NCI-H1092 (cell line): ENCODE results near the gene CTAG1A.
A peak's percentile ranks its signal among the peaks of the same experiment; 100 is the strongest.
"Not testable (repeated sequence)": the region's sequence is repeated elsewhere in the genome, so short reads cannot be mapped to it uniquely, and the experiment has no call there.

Experiments
- DNase-seq: peaks from one replicate; lab custom pipeline; 2025; lab: John Stamatoyannopoulos, UW

CTAG1A gene

DNA sequence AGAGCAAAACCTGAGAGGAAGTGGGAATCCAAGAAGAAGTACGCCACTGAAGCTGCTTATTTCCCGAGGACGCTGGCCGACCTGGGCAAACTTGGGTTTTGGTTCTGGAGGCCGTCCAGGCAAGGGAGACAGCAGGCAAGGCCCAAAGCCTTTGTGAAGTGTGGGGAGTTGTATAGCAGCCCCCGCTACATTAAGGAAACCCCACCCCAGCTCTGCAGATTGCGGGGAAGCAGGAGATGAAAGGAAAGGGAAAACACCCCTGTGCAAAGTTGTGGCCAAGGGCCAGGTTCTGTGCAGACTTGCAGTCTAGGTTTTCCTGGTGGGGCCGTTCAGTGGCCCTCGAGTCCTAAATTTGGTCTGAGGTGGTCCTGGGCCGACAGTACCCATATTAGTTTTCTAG is 11.9 kb upstream of the CTAG1A start:
- not testable (repeated sequence) for DNase-seq

DNA sequence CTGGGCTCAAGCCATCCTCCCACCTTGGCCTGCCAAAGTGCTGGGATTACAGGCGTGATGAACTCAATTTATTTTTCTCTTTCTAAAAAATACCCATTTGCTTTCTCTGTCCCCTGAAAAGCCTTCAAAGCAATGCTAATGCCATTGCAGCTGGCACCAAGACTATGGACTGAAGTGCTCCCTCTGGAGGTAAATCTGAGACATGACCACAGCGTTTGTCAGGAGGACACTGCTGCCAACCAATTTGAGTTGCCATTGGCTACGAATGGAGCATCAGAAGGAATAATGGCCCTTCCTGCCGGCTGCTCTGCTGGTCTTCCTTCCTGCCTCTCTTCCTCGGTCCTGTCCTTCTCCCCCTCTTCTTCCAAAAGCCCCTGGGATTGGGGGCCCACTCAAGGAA is 9.9 kb upstream of the CTAG1A start:
- DNase-seq, result not testable (repeated sequence)

DNA sequence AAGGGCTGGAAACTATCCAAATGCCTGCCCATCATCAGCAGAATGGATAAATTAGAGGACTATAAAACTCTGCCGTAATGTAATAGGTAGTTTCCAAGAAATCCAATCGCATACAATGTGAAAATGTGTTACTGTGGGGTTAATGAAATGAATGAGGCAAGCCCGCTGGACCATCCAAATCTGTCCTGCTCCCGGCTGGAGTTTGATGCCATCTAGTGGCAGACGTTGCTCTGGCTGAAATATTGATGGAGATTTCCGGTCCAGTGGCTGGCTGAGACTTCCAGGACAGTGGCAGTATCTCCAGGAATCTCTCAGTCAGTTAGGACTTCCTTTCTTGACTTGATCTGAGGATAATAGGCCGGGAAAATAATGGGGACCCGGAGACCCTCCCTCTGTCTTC is 1.9 kb upstream of the CTAG1A start:
- DNase-seq, result not testable (repeated sequence)

DNA sequence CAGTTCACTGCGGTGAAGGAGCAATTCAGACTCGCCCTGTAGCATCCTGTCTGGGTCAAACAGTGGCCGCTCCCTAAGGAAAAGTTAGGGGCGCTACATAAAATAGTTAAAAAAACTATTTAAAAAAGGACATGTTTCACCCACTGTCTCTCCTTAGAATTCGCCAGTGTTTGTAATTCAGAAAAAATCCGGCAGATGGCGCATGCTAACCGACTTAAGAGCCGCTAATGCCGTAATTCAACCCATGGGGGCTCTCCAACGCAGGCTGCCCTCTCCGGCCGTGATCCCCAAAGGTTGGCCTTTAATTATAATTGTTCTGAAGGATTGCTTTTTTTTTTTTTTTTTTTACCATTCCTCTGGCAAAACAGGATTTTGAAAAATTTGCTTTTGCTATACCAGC is 5.5 kb downstream of the CTAG1A start:
- DNase-seq, result not testable (repeated sequence)

DNA sequence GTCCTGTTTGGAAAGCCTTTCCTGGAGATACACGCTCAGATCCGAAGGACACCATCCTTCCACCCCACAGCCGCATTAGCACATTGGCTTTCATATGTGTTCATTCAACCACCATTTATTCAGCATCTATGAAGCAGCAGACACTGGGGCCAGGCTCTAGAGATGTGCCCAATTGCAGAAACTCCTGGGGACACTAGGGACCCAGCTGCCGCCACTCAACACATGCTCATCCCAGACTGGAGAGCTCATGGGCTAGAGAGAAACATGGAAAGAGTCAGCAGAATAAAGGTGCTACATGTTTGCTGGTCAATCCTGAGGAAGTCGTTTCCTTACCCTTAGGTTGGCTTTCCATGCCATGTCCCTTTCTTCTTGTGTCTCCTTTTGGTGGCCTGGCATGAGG is 7.6 kb downstream of the CTAG1A start:
- no peak for DNase-seq

DNA sequence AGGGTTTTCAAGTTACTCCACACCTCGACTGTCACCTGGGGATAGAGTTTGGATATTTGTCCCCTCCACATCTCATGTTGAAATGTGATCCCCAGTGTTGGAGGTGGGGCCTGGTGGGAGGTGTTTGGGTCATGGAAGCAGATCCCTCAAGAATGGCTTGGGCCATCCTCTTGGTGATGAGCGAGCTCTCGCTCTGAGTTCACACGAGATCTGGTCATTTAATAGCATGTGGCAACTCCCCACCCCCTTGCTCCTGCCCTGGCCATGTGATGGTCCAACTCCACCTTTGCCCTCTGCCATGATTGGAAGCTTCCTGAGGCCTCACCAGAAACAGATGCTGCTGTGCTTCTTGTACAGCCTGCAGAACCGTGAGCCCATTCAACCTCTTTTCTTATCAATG is 8.3 kb downstream of the CTAG1A start:
- DNase-seq, result no peak

DNA sequence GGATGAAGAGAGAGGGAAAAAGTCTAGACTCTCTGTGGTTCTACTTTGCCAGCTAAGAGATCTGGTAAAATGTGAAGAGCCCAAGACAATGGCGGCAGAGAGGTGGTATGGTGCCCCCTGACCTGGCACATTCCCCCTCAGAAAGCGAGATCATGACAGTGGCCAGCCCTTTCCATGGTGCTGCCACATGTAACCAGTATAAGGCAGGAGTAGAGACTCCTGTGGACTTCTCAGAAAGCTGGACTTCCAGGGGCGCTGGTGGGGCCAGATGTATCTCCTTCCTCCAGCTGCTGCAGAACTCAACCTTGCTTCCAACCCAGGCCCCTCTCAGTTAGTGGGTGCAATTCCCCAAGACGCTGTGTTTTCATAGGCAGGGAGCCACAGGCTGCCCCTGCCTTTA is 9.6 kb downstream of the CTAG1A start:
- DNase-seq, result no peak

DNA sequence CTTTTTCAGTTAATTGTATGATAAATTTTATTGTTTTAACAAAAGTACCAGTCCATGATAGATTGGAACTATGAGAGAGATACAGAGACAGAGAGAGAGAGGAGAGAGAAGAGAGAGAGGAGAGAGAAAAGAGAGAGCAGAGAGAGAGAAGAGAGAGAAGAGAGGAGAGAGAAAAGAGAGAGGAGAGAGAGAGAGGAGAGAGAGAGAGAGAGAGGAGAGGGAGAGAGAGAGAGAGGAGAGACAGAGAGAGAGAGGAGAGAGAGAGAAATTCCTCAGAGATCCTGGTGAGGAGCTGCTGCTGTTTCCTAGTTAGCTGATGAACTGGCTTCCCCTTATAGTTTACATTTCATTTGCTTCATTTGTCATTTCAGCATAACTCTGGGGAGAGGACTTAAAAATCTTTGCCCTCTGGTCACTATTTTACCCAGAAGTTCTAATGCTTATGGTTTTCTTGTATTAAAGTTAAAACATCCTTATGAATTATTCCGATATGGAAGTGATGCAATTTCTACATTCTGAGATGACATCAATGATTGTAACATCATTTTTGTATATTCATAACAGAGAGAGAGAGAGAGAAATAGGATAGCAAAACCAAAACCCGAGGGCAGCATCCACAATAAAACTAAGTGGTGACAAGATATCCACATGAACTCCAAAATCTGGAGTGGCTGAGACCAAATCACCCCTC is 10.8 kb downstream of the CTAG1A start:
- DNase-seq, result no peak

DNA sequence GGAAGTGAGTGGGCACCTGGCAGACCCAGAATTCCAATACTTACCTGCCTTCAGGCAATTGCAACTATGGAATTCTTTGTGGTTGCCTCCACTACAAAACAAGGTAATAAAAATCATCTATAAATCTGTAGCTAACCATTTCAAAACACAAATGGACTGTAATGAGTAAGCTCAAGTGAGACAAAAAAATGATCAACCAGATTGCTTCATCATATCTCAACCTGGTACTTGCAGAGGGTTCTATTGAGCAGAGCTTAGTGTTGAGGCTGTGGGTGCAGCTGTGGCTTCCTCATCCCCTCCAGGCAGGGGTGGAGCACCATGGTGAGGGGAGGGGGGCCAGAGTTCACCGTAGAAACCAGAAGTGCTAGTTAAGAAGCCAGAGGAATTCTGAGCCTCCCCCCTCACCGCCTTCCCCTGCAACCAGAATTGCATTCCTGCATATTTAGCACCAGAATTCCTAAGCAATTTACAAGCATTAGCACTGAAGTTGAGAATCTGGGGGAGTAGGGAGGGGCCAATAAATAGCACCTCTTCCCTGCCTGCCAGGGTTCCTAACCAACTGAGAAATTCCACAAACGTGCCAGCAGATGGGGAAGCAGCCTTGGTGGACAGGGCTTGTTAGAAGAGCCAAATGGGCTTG is 11.5 kb downstream of the CTAG1A start:
- DNase-seq, result no peak

DNA sequence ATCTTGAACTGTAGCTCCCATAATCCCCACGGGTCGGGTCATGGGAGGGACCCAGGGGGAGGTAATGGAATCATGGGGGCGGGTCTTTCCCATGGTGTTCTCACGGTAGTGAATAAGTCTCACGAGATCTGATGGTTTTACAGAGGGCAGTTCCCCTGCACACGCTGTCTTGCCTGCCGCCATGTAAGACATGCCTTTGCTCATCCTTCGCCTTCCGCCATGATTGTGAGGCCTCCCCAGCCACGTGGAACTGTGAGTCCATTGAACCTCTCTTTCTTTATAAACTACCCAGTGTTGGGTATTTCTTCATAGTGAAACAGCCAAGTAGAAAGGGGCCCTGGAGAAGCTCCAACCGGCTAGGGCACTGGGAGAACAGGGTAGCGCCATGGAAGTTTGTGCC is 12.3 kb downstream of the CTAG1A start:
- DNase-seq, result no peak

DNA sequence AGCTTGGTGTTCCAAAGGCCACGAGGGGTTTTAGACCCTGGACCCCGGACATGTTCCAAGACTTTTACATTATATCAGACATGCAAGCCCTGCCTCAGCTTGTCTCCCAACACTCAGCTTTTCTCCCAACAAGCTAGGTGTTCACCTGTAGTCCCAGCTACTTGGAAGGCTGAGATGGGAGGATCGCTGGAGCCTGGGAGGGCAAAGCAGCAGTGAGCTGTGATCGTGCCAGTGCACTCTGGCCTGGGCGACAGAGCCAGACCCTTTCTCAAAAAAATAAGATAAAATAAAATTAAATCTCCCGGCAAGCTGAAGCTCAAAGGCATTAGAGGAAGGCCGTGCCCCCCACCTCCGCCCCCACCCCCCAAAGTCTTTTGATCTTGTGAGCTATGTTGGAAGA is 13.7 kb downstream of the CTAG1A start:
- no peak for DNase-seq

DNA sequence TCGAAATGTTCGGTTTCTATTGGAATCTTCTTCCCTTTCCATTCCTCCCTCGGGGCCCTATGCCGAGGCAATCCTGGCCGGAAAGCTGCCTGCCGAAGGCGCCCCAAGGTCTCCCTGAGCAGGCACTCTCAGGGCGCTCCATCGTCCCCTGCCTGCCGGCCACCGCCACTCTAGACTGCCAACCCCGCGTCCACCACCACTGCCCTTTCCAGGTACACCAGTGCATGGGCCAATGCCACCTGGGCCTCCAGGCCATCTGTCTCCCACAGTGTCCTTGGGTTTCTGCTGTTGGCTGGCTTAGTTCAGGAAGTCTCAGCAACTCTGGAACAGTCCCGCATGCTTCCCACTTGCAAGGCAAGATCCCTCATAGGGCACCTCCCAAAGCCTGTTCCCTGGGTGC is 14.6 kb downstream of the CTAG1A start:
- no peak for DNase-seq

DNA sequence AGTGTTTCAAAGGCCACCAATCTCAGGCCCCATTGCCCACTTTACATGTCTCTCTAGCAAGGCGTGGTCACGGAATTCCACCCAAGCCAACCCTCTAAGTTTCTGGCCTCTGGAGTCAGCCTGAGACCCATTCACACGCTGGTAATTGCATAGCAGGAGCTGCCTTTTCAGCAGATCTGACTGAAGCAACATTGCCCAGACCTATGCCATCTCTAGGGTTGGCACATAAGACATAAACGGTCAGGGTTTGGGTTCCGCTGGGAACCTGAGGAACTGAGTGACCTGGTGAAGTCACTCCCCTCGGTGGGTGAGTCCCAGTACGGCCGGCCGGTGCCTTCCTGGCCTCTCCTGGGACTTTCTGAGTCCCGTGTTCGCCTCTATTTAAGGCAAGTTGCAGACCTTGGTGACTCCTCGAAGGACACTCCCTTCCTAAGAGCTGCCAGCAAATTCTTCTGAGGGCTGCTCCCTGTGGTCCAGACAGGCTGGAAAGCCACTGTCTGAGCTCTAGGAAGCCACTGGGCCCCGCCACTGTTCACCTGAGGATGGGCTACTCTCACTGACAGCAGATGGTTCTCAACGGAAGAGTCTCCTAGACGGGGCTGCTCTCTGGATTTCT is 15.9 kb downstream of the CTAG1A start:
- DNase-seq, result no peak

DNA sequence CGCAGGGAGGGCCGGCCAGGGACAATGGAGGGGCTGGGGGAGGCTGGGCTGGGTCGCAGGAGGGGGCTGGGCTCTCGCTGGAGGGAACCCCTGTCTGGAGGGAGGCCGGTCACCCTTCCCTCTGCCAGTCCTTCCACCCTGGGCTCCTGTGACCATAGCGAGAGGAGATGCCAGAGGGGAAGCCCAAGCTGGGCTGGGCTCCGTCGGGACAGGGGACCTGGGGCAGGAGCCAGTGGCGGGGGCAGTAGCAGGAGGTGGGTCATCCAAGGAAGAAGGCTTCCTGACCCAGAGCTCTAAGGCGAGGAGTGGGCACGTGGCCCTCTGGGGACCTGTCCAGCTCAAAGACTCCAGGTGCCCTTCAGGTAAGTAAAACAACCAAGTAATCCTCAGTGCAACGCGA is 17.3 kb downstream of the CTAG1A start:
- no peak for DNase-seq

DNA sequence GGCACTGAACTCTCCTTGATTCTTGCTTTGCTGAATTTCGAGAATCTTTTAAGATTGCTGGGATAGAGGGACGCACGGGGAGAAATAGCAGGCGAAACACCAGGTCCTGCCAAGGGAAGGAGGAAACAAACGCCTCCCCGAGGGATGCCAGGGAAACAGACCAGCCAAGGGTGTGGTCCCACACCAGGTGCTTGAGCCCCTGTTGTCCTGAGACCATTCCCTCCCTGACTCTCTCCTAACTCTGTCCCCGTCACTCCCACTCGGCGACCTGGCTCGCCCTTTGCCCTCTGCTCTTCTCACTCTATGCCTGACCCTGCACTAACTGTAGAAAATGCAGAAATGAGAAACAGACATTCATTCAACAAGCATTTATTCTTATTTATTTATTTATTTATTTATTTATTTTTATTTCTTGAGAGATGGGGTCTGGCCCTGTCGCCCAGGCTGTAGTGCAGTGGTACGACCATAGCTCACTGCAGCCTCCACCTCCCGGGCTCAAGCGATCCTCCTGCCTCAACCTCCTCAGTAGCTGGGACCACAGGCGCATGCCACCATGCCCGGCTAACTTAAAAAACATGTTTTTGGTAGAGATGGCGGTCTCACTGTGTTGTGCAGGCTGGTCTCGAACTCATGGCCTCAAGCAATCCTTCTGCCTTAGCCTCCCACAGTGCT is 18.0 kb downstream of the CTAG1A start:
- DNase-seq, result no peak

DNA sequence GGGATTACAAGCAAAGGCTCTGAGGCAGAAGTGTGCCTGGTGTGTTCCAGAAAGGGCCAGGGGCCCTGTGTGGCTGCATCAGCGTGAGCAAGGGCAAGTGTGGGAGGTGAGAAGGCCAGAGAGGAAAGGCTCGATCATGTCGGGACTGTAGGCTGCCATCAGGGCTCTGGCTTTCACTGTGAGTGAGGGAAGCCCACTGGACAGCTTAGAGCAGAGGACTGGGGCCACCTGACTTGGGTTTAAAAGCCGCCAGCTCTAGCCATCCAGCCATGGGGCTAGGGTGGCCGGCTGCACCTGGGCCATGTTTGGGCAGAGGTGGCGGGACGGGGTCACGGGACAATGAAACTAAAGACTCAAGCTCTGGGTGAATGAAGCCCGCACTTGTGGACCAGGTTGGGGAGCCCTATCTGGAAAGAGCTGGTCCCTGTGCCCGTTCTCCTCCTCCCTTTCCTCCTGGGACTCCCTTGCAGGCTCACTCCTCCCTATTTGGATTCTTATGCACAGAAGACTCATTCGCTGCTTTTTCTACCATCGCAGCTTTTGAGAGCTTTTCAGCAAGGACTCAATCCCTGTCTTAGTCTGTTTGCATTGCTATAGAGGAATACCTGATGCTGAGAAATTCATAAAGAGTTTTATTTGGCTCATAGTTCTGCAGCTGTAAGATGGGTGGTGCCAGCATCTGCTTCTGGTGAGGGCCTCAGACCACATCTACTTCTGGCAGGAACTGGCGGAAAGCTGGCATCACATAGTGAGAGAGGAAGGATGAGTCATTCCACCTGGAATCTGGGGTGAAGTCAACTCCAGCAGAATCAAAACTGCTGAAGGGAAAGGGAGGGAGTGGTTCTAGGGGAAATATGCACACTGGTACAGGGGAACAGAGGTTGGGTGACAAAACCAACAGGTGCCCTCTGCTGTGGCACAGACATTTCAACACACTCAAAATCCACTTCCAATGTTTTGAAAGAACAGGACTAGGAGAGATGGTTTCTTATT is 18.8 kb downstream of the CTAG1A start:
- no peak for DNase-seq

DNA sequence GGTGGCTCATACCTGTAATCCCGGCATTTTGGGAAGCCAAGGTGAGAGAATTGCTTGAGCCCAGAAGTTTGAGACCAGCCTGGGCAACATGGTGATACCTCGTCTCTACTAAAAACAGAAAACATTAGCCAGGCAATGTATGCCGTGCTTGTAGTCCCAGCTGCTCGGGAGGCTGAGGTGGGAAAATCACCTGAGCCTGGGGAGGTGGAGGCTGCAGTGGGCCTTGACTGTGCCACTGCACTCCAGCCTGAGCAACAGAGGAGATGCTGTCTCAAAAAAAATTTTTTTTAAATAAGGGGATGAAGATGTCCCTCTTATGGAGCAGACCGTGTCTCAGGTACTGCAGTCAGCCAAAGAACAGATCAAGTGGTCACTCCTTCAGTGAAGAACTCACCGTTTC is 20.6 kb downstream of the CTAG1A start:
- DNase-seq, result no peak

DNA sequence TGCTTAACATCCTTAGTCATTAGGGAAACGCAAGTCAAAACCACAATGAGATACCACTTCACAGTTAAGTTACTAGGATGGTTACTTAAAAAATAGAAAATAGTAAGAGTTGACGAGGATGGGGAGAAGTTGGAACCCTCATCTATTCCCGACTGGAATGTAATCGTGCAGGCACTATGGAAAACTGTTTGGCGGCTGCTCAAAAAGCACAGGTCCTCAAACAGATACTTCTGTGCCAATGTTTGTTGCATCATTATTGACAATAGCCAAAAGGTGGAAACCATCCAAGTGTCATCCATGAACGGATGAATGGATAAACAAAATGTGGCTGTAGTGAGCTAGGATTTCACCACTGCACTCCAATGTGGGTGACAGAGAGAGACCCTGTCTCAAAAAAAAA is 22.4 kb downstream of the CTAG1A start:
- DNase-seq, result peak; percentile 86

DNA sequence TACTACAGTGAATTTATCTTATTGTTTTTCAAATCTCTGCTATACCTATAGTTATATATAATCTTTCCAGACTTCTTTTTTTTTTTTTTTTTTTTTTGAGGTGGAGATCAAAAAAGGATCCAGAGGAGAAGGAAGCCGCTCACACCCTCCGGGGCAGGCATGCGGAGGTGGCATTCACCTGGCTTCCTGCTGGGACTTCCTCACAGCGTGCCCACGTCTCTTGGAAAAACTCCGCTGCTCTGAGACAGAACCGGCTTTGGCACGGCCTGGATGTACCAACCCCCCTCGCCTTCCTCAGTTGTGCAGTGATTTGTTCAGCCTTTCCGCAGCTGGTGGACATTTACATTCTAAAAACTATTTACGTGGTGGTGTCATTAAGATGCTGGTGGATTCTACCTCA is 23.0 kb downstream of the CTAG1A start:
- DNase-seq, result not testable (repeated sequence)

DNA sequence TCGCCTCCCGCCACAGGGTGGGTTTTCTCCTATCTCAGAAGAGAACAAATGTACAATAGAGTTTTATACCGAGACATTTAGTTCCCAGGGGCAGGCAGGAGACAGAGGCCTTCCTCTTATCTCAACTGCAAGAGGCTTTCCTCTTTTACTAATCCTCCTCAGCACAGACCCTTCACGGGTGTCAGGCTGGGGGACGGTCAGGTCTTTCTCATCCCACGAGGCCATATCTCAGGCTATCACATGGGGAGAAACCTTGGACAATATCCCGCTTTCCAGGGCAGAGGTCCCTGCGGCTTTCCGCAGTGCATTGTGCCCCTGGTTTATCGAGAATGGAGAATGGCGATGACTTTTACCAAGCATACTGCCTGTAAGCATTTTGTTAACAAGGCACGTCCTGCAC is 23.9 kb downstream of the CTAG1A start:
- not testable (repeated sequence) for DNase-seq

DNA sequence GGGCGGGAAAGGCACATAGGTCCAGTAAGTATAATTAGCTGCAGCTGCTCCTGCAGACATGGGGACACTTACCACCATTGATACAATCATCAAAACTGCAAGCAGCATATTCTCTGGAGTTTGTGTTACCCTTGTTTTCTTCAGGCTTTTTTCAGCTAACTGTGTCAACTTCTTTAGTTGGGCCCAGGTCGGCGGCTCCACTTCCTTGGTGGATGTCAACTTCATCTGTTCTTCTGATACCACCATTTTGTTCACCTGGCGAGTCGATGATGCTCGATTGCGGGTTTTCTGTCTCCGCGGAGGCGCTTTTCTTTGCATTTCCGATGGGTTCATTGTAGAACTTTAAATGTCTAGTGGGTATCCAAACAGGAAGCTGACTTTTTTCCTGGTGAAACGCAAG is 26.2 kb downstream of the CTAG1A start:
- not testable (repeated sequence) for DNase-seq

DNA sequence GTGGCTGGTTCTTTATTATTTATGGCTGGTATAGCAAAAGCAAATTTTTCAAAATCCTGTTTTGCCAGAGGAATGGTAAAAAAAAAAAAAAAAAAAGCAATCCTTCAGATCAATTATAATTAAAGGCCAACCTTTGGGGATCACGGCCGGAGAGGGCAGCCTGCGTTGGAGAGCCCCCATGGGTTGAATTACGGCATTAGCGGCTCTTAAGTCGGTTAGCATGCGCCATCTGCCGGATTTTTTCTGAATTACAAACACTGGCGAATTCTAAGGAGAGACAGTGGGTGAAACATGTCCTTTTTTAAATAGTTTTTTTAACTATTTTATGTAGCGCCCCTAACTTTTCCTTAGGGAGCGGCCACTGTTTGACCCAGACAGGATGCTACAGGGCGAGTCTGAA is 28.7 kb downstream of the CTAG1A start:
- not testable (repeated sequence) for DNase-seq
